ENCODE measurements around the gene E4F1.

- no peak for TF ChIP-seq ZNF138 (CRISPR knock-in tag; IDR thresholded peaks at IDR 0.05; ENCODE audit: low read depth)
- TF ChIP-seq ZNF616 (CRISPR knock-in tag; IDR thresholded peaks at IDR 0.05; ENCODE audit: low read depth) = no peak
- TF ChIP-seq ETV6 (CRISPR knock-in tag; conservative IDR thresholded peaks at IDR 0.05) = no peak
- TF ChIP-seq ZZZ3 (CRISPR knock-in tag; IDR thresholded peaks at IDR 0.05; ENCODE audit: borderline replicate concordance) = no peak
- no peak for TF ChIP-seq CTCF (CRISPR knock-in tag; IDR thresholded peaks at IDR 0.05)
- no peak for TF ChIP-seq ARID5B (CRISPR knock-in tag; IDR thresholded peaks at IDR 0.05)
- no peak for TF ChIP-seq SUZ12 (IDR thresholded peaks at IDR 0.05; ENCODE audit: low read depth, low read length)
Measured at GRCh38 chr16:2270070-2270462, 46.7 kb downstream of the E4F1 start.
